Neural progenitor cell (in vitro differentiated cells): ENCODE results near the gene OR52E6.

Experiments used
- EZH2 ChIP-seq: fragments of 200-600 bp; sonication (generic); IDR thresholded peaks from 2 replicates; pipeline ENCODE4 v1.6.1; 2017; ENCODE audit warnings: antibody characterized with exemption, mild to moderate bottlenecking, moderate library complexity
- EZH2phosphoT487 ChIP-seq: fragments of 200-600 bp; sonication (generic); IDR thresholded peaks from 2 replicates; pipeline ENCODE4 v1.6.1; 2017; ENCODE audit warnings: antibody characterized with exemption
- TF ChIP-seq, protein P1 (sequence below): fragments of 200-600 bp; sonication (generic); IDR thresholded peaks from 2 replicates; pipeline ENCODE4 v1.5.1; 2017; ENCODE audit warnings: antibody characterized with exemption, mild to moderate bottlenecking

DNA sequence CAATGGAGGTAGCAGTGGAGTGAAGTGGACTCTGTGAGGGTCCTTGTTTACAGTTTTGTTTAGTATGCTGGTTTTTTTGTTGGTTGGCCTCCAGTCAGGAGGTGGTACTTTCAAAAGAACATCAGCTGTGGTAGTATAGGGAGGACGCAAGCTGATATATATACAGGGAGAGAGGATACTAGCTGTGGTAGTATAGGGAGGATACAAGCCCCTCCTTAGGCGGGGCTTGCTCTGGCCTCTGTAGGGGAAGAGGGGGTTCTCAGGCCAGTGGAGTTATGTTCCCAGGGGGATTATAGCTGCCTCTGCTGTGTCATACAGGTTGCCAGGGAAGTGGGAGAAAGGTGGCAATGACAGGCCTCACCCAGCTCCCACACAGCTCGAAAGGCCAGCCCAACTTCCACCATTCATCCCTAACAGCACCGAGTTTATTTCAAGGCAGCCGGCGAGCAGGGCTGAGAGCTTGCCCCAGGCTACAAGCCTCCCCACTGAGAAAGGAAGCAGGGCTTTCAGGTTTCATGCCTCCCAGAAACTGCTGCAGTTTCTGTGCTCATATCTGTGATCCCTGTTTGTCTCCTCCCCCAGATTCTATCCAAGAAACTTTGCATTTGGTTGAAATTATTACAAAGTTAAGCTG, 10.4 kb downstream of the OR52E6 start:
- TF ChIP-seq, protein P1, sequence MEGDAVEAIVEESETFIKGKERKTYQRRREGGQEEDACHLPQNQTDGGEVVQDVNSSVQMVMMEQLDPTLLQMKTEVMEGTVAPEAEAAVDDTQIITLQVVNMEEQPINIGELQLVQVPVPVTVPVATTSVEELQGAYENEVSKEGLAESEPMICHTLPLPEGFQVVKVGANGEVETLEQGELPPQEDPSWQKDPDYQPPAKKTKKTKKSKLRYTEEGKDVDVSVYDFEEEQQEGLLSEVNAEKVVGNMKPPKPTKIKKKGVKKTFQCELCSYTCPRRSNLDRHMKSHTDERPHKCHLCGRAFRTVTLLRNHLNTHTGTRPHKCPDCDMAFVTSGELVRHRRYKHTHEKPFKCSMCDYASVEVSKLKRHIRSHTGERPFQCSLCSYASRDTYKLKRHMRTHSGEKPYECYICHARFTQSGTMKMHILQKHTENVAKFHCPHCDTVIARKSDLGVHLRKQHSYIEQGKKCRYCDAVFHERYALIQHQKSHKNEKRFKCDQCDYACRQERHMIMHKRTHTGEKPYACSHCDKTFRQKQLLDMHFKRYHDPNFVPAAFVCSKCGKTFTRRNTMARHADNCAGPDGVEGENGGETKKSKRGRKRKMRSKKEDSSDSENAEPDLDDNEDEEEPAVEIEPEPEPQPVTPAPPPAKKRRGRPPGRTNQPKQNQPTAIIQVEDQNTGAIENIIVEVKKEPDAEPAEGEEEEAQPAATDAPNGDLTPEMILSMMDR: no peak
- TF ChIP-seq EZH2phosphoT487: no peak
- TF ChIP-seq EZH2: no peak
